ENCODE data around the gene IPO9.

- TF ChIP-seq EZH2 (IDR thresholded peaks at IDR 0.05; ENCODE audit: borderline replicate concordance, low read depth, low read length, poor library complexity, severe bottlenecking) (no peak), CTCF (conservative IDR thresholded peaks at IDR 0.05; ENCODE audit: low read depth, low read length) (peak; percentile 99)
Observed at GRCh38 chr1:201895913-201896807, 67.2 kb downstream of the IPO9 start.

Measured in A673 (cell line).